8988T (cell line): ENCODE results near the gene ZSWIM6.
A peak's percentile ranks its signal among the peaks of the same experiment; 100 is the strongest.
"Not testable (repeated sequence)": the region's sequence is repeated elsewhere in the genome, so short reads cannot be mapped to it uniquely, and the experiment has no call there.

ENCODE experiments used
- DNase-seq: peaks from one replicate; pipeline ENCODE4 v3.0.0; 2011

Gene ZSWIM6

DNA sequence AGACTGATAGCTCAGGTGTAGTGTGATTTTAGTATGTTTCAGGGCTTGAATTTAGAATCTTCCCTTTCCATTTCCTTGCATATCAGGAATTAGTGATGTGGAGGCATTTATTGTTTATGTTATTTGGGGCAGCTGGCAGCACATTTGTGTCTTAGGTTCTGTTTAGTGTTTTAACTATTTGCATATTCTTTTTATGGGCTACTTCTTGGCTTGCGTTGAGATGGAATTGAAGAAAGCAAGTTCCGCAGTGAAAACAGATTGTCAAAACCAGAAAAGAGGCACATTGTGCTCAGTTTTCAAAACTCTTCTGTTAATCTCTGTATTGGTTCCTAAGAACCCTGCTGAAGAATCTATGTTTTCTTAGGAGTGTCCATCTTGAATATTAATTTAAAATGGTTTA lies 80.3 kb downstream of the ZSWIM6 start:
- DNase-seq = no peak

- DNase-seq = not testable (repeated sequence)
Observed at GRCh38 chr5:61413205-61413604, 81.1 kb downstream of the ZSWIM6 start.

- DNase-seq = no peak
Observed at GRCh38 chr5:61414806-61415205, 82.7 kb downstream of the ZSWIM6 start.

- no peak for DNase-seq
Observed at GRCh38 chr5:61416010-61416409, 84.0 kb downstream of the ZSWIM6 start.

GRCh38 chr5:61416420-61416819 lies 84.4 kb downstream of the ZSWIM6 start:
- no peak for DNase-seq

DNA sequence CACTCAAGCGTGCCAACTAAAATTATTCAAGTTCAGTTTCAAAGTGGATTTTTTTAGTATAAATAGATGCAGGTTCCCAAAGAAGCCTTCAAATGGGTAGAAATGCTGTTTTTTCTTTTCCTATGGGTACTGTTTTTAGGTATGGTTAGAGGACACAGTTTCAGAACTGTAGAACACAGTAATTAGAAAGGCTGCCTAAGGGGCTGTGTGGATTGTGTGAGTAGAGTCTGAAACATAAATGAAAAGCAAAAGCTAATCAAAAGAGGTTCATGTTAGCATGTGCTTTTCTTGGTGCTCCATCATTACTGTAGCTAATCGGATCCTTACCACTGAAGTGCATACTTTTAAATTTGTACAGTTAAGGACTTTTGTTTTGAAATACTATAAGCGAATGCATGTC lies 85.3 kb downstream of the ZSWIM6 start:
- DNase-seq = no peak

DNA sequence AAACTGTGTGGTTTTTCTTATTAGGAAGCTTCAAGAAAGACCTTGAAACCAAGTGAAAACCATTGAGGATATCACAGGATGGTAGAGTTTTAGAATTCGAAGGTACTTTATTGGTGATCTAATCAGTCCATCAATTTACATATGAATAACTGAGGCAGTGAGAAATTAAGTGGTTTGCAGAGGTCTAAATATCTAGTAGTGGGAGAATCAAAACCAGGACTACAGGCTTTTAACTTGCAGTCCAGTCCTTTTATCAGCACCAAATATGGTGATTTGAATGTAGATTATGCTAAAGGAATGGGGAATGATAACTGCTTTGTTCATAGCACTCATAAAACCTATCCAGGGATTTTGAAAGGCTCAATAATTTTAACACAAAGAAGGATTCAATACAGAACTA lies 85.8 kb downstream of the ZSWIM6 start:
- no peak for DNase-seq

DNA sequence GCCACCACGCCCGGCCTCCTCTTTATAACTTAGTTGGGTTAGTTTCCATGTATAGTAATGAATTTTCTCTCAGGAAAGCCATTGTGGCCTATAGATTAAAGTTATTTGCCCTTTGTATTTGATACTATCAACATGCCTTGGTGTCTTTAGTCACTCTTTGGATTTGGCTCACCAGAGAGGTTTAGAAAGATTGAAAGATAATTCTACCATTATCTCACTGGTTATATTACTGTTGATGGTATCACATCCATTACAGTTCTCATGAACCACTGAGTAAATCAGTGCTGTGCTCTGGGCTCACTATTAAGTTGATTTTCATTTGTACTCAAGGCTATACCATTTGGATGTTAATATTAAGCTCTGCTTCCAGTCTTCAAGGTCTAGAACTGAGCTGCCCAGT lies 87.0 kb downstream of the ZSWIM6 start:
- no peak for DNase-seq

DNA sequence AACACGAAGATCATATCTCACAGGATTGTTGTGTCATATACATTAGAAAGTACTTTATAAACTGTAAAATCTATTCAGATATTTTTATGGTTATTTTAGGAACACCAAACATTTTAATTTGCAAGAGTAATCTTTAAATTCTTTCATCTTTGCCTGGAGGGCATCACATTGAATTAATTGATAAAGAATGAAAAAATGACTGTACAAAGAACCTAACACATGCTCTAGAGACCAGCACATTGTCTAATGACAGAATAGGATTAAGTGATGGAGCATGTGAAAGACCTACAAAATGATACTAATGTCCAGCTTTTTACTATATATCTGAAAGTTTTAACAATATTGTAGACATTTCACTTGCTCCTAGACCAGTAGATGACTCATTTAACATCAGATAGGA lies 88.0 kb downstream of the ZSWIM6 start:
- no peak for DNase-seq

- DNase-seq = not testable (repeated sequence)
Observed at GRCh38 chr5:61421262-61421661, 89.2 kb downstream of the ZSWIM6 start.

- DNase-seq = no peak
Observed at GRCh38 chr5:61423487-61424145, 91.6 kb downstream of the ZSWIM6 start.

DNA sequence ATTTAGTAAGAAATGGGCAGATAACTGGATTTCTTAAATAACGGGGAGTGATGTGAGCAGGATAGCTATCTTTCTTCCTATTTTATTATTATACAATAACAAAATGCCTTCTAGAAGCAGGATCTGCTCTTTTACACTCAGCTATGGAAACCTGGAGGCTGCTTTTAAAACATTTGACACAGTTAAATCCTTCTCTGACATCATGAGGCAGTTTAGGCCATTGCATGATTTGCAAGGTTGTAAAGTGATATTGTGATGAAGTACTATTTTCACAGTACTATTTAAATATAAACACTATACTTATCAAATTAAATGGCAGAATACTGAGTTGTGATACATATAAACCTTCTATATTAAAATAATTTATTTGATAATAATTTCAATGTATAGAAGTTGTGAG lies 93.9 kb downstream of the ZSWIM6 start:
- no peak for DNase-seq

- DNase-seq = no peak
Observed at GRCh38 chr5:61429906-61430305, 97.8 kb downstream of the ZSWIM6 start.

DNA sequence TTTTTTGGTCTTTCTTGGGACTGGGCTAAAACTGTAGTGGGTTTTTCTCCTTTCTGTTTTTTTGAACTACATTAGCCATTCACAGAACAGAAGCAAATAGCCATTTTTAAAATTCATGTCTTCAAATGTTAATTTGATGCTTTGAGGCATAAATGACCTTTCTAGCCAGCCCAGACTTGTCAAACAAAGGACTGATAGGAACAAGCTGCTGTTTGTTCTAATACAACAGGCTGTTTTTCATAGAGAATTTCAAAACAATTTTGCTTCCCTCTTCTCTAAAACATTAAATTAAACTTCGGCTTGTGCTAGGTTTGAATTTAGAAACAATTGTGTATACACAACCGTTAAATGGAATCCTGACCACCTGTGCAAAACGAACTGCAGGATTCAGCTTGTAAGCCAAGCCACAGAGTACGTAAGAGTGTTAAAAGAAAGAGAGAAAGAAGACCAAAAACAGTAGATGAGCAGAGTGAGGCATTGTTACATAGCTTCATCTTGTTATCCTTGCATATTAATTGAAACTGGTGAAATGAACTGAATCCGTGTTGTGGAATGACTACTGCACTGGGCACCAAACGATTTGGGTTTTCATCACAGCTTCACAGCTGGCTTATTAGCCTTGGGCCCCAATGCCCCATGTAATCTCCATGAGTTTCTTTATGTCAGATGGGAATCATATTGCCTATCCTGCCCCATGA lies 100.0 kb downstream of the ZSWIM6 start:
- no peak for DNase-seq

DNA sequence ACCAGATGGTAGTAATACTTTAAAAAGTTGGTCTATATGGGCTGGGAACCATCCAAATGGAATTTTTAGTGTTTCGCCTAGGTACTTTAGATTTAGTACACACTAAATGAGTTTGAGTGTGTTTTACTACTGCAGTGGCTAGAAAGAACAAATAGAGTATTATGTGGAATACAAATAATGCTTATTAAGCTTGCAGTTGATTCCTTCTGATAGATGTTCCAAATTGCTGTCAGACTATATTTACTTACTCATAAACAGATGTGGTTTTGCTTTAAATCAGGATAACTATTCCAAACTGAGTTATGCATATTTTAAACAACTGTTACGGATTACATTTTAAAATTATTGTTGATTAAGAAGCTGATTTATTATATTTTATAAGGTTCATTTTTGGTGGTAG lies 103.3 kb downstream of the ZSWIM6 start:
- DNase-seq = no peak

- DNase-seq = no peak
Observed at GRCh38 chr5:61438298-61438970, 106.4 kb downstream of the ZSWIM6 start.

DNA sequence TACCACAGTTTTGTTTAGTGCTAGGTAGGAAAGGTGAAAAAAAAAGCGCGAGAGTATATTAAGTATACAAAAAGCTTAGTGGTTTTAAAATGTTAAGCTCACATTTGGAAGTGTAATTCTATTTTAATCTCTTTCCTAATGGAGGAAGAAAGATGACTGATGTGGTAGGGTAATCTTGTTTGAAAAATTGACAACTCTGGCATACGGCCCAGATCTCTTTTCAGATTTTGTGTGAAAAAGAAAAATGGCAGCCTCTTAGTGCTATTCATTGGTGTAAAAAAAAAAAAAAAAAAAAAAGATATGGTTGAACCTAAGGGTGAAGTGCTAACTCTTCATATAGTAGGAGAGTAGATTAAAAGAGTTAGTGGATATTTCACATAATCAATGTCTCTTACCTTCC lies 108.0 kb downstream of the ZSWIM6 start:
- no peak for DNase-seq

DNA sequence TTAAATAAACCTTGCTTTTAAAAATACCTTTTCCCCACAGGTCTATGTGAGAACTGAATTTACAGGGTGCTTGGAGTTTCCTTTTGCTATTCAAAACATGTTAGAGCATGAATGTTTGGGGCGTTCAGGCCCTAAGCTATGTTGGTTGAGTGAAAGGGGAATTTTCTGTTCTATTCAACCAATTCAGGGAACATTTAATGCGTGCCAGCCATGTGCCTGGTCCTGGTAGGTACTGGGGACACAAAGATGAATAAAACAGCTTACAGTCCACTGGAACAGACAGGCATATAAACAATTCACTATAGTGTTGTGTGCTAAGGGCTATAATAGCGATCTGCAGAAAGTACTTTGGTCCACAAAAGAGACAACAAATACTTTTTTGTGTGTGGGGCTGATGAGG lies 108.5 kb downstream of the ZSWIM6 start:
- DNase-seq = no peak

- no peak for DNase-seq
Observed at GRCh38 chr5:61441742-61442141, 109.7 kb downstream of the ZSWIM6 start.

DNA sequence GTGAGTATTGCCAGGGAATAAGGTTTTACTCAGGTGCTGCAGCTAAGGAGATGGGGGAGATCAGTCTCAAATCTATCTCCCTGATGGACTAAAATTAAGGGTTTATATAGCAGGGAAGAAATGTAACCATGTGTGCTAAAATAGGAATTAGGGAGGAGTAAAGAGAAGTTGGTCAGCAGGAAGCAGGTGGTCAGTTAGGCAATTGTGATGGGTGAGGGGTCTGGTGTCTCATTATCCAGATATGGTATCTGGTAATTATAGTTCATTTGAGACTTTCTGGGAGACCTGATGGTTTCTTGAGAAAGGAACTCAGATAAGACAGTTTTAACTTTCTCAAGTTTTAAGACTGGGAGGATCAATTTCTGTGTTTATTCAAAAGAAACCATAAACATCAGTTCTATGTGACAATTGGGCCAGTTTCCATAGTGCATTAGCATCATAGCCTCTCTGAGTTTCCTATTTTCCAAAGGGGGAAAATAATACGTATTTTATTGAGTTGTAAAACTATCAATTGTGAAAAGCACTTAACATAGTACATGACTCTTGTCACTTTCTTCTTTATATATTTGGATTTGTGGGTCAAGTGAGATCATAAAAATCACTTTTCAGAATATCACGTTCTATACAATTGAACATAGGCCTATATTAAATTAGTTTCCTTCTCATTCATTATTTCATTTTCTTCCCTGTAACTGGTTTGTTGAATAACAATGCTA lies 115.9 kb downstream of the ZSWIM6 start:
- no peak for DNase-seq

- DNase-seq = peak; percentile 19
Observed at GRCh38 chr5:61449804-61450492, 117.9 kb downstream of the ZSWIM6 start.

DNA sequence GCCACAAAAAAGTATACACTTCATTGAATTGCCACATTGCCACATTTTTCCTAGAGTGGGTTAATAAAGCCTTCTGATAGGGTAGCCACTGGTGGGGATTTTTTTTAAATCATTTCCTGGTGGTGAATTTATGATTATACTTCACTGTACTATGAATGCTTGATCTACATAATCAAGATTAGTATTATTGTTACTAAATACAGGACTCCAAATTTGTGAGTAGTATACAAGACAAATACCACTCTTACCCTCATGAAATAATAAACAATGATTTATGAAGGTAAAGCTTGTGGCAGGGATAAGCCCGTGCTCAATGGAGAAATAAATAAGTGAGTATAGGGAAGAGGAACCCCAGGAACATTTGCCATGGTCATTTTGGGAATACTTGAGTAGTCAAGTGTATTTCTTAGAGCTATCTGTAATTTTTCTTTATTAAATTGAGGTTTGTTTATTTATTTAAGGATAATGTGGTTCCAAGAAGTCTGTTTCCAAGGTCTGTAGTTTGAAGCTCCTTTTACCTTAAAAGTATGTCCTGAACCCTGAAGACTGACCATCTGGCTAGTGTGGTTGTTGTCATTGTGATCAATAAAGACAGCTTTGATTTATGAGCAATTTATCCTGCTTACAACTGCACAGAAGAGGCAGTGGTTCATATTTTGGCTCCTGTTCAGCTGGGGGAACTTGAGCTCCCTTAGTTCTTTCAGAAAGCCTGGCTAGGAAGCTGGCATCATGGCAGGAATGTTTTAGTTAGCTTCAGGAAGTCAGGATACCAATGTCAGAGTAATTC lies 118.6 kb downstream of the ZSWIM6 start:
- DNase-seq = no peak
